ENCODE measurements around the gene ASGR2.
A peak's percentile ranks its signal among the peaks of the same experiment; 100 is the strongest.

Gene ASGR2

GRCh38 chr17:7058831-7059447 lies 55.7 kb downstream of the ASGR2 start:
- DNase-seq = no peak

GRCh38 chr17:7056386-7056785 lies 58.2 kb downstream of the ASGR2 start:
- DNase-seq = peak; percentile 49

All from HCEC 1CT (cell line).